Fibroblast of mammary gland (primary cell): Measurements from ENCODE around the gene DUSP8.

Experiments
- DNase-seq: peaks from one replicate; pipeline ENCODE4 v3.0.0-alpha.2; 2010; ENCODE audit warnings: low read depth
- H3K4me3 ChIP-seq: 2 replicates; pipeline ENCODE4 v1.5.1; 2011; ENCODE audit warnings: low read depth, mild to moderate bottlenecking, low read length, moderate library complexity; ENCODE audit not compliant: control insufficient read depth
- TF ChIP-seq, protein P1 (sequence below): conservative IDR thresholded peaks from 2 replicates; pipeline ENCODE4 v1.5.1; 2011; ENCODE audit warnings: low read depth, low read length, inconsistent platforms; ENCODE audit not compliant: control insufficient read depth, insufficient read depth

Gene DUSP8

DNA sequence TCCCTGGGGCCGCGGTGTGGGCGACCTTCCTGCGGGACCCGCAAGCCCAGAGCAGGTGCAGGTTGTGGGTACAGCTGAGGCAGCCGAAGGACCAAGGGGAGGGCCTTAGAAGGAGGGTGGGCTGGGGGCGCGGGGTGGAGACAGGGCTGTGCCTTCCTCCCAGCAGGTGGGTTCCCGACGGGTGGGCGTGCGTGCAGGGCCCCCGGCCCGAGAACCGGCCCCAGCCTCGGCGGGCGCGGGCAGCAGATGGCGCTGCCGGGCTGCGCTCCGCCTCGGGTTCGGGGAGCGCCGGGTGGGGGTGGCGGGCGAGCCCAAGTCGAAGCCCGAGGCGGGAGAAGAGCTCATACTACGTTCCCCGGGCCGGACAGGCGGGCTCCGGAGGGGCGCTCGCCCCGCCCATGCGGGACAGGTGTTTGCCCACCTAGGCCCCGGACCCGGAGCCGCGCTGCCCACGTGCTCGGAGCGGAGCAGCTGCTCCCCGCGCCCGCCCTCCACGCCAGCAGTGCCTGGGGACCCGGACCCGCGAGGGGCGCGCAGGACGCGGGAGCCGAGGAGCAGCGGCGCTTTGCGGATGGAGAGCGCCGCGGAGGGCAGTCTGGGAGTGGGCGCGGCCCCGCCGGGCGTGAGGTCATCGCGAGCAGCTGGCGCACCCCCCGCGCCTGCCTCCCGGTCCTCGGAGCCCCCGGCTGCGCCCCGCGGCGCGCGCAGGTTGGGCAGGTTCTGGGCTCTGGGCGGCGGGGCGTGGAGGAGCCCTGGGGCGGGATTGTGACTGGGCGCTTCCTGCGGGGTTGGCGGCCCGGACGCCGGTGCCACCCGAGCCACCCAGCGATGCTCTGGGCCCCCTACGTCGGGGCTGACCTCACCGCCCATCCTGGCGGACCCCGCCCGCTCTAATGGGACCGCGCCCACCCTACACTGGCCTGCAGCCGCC, 25.3 kb downstream of the DUSP8 start:
- TF ChIP-seq, protein P1, sequence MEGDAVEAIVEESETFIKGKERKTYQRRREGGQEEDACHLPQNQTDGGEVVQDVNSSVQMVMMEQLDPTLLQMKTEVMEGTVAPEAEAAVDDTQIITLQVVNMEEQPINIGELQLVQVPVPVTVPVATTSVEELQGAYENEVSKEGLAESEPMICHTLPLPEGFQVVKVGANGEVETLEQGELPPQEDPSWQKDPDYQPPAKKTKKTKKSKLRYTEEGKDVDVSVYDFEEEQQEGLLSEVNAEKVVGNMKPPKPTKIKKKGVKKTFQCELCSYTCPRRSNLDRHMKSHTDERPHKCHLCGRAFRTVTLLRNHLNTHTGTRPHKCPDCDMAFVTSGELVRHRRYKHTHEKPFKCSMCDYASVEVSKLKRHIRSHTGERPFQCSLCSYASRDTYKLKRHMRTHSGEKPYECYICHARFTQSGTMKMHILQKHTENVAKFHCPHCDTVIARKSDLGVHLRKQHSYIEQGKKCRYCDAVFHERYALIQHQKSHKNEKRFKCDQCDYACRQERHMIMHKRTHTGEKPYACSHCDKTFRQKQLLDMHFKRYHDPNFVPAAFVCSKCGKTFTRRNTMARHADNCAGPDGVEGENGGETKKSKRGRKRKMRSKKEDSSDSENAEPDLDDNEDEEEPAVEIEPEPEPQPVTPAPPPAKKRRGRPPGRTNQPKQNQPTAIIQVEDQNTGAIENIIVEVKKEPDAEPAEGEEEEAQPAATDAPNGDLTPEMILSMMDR, result no peak
- DNase-seq, result no peak
- H3K4me3 ChIP-seq, result no peak overlapping the region

DNA sequence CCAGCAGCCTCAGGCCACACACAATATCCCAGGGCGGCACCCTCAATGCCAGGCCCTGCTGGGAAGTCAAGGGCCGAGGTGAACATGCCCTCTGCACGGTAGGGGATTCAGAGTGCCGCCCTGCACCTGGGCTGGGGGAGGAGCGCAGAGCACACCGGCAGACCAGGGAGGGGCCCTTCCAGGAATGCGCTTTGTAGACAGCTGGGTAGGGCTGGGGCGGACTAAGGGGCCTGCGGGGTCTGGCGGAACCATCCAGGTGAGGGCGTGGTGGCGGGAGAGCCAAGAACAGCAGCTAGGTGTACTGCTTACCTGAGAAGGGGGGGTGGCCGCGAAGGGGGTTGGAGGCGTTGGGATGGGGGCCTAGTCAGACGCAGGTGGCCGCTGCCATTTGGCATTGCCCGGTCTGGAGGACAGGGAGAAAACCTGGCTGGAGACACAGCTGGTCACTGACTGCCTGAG, 26.0 kb downstream of the DUSP8 start:
- no peak overlapping the region for H3K4me3 ChIP-seq
- TF ChIP-seq, protein P1, result no peak
- no peak for DNase-seq

DNA sequence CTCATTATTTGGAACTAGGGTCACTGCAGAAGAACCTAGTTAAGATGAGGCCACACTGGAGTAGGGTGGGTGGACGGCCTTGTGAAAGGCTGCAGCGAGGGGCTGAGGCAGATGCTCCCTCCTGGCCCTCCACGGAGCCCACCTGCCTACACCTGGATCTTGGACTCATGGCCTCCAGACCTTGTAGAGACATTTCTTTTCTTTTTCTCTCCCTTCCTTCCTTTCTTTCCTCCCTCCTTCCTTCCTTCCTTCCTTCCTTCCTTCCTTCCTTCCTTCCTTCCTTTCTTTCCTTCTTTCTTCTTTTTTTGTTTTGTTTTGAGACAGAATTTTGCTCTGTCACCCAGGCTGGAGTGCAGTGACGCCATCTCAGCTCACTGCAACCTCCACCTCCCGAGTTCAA, 26.6 kb downstream of the DUSP8 start:
- H3K4me3 ChIP-seq, result no peak overlapping the region
- no peak for DNase-seq
- TF ChIP-seq, protein P1, result no peak

DNA sequence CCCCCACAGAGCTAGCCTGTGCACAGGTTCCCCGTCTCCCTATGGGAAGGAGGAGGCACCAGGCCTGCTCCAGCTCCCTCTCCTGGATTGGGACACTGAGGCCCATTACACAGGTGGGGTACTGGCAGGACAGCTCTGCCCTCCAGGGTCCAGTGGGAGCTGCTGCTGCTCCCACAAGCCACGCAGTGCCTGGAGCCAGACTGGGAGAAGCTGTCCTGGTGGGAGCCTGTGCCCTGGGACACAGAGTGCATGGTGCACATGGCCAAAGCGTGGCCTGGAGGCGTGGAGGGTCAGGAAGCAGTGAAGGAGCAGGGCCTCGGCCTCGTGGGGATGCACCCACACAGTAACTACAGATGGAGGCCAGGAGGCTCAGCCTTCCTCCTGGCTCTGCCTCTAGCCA, 27.5 kb downstream of the DUSP8 start:
- TF ChIP-seq, protein P1, result no peak
- no peak overlapping the region for H3K4me3 ChIP-seq
- DNase-seq, result no peak

DNA sequence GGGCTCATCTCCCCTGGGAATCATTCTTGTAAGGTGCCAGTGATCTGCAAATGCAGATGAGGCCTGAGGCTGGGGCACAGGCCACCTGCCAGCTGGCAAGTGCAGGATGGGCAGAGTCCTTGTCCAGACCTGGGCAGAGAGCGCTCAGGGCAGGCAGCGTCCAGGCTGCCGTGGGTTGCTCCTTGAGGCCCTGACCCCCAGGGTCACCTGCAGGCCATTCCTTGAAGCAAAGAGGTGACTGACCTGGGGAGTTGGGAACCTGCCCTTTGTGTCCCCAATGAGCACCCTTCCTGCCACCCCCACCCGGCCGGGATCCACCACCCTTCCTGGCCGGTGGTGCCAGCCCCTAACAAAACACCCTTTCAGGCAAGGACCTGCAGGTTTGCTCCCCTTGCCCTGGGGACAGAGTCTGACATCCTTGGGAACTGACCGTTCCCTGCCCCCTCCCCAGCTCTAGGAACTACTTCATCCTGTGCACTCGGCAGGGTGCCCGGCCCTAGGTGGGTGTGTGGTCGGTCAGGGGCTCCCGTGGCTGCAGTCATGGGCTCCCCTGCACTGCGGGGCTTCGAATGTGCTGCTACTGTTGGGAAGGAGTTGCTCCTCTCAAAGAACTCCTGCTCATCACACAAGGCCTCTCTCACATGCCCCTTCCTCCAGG, 28.3 kb downstream of the DUSP8 start:
- no peak overlapping the region for H3K4me3 ChIP-seq
- TF ChIP-seq, protein P1, result no peak
- no peak for DNase-seq

DNA sequence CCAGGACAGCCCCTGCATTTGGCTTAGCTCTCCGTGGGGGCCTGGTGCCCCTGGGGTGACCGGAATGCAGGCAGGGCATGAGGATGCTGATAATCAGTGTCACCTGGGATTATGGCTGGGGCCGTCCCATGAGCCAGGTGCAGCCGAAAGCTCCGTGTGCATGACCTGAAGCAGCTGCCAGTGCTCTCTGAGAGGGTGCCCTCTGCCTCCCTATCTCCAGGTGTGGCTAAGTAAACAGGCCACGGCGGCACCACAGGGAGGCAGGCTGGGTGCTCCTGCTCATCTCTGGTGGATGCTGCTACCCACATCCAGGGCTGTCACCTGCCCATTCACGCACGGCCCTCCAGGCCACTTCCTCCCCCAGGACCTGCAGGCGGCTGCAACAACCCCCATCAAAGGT, 29.8 kb downstream of the DUSP8 start:
- no peak for DNase-seq
- H3K4me3 ChIP-seq, result no peak overlapping the region
- TF ChIP-seq, protein P1, result no peak
